HEK293 (cell line): ENCODE results near the gene PRSS12.

Experiments
- CTCF ChIA-PET: fragments of 350-600 bp; formaldehyde crosslinking; extraction: SDS; loops from one replicate; lab custom pipeline; 2021; ENCODE audit warnings: antibody characterized with exemption; lab: Yijun Ruan, JAX
- POLR2A ChIA-PET: fragments of 300-600 bp; formaldehyde crosslinking; extraction: SDS; loops from one replicate; lab custom pipeline; 2020; ENCODE audit warnings: antibody characterized with exemption, inconsistent platforms; lab: Yijun Ruan, JAX
- H3K27ac ChIP-seq: fragments of 200-500 bp; sonication (Bioruptor generic); 2 replicates; pipeline ENCODE4 v1.5.1; 2014; ENCODE audit warnings: low read depth, low read length, control low read depth, inconsistent platforms; ENCODE audit errors: extremely low read depth
- H3K36me3 ChIP-seq, 2 experiments: fragments of 200-500 bp in 1 of 2; sonication (Bioruptor generic) in 1 of 2; 1 replicate in 1 of 2; 2 replicates in 1 of 2; pipeline ENCODE4 v1.5.1; 2014 to 2017; ENCODE audit warnings: inconsistent platforms in 2 of 2, low read length in 2 of 2; ENCODE audit not compliant: control insufficient read depth in 2 of 2, insufficient read depth in 1 of 2
- H3K4me1 ChIP-seq: fragments of 200-500 bp; sonication (Bioruptor generic); 2 replicates; pipeline ENCODE4 v1.5.1; 2014; ENCODE audit warnings: mild to moderate bottlenecking, low read length, inconsistent platforms; ENCODE audit not compliant: control insufficient read depth, insufficient read depth
- H3K4me3 ChIP-seq: 2 replicates; pipeline ENCODE4 v1.5.1; 2011; ENCODE audit warnings: low read depth, mild to moderate bottlenecking, control low read depth, low read length, moderate library complexity
- H3K9me3 ChIP-seq: fragments of 200-500 bp; sonication (Bioruptor generic); 2 replicates; pipeline ENCODE4 v1.5.1; 2014; ENCODE audit warnings: low read depth, low read length, inconsistent platforms; ENCODE audit not compliant: control insufficient read depth, insufficient read depth
- BCL6B ChIP-seq: fragments of 450-650 bp; formaldehyde crosslinking; IDR thresholded peaks from 2 replicates; pipeline ENCODE4 v1.5.1; 2017; ENCODE audit warnings: missing biosample characterization, missing genetic modification characterization
- KLF9 ChIP-seq: fragments of 450-650 bp; formaldehyde crosslinking; IDR thresholded peaks from 2 replicates; pipeline ENCODE4 v1.5.1; 2016; ENCODE audit warnings: missing biosample characterization, missing genetic modification characterization, low read depth
- OVOL3 ChIP-seq: fragments of 450-650 bp; formaldehyde crosslinking; IDR thresholded peaks from 2 replicates; pipeline ENCODE4 v1.5.1; 2016; ENCODE audit warnings: missing biosample characterization, missing genetic modification characterization
- PRDM6 ChIP-seq: fragments of 450-650 bp; formaldehyde crosslinking; IDR thresholded peaks from 2 replicates; pipeline ENCODE4 v1.5.1; 2017; ENCODE audit warnings: missing biosample characterization, missing genetic modification characterization
- ZBTB26 ChIP-seq: fragments of 450-650 bp; formaldehyde crosslinking; optimal IDR thresholded peaks from 2 replicates; pipeline ENCODE3; 2016; ENCODE audit warnings: missing biosample characterization, mild to moderate bottlenecking, missing genetic modification characterization
- ZEB2 ChIP-seq: fragments of 450-650 bp; formaldehyde crosslinking; IDR thresholded peaks from 2 replicates; pipeline ENCODE4 v1.5.1; 2016; ENCODE audit warnings: missing biosample characterization, missing genetic modification characterization
- ZNF140 ChIP-seq: fragments of 450-650 bp; formaldehyde crosslinking; IDR thresholded peaks from 2 replicates; pipeline ENCODE4 v1.5.1; 2016; ENCODE audit warnings: missing biosample characterization, missing genetic modification characterization
- ZNF239 ChIP-seq: fragments of 450-650 bp; formaldehyde crosslinking; IDR thresholded peaks from 2 replicates; pipeline ENCODE4 v1.5.1; 2016; ENCODE audit warnings: missing biosample characterization, missing genetic modification characterization
- ZNF302 ChIP-seq: fragments of 450-650 bp; formaldehyde crosslinking; IDR thresholded peaks from 2 replicates; pipeline ENCODE4 v1.5.1; 2016; ENCODE audit warnings: missing biosample characterization, missing genetic modification characterization, low read depth
- ZNF324 ChIP-seq: fragments of 450-650 bp; formaldehyde crosslinking; IDR thresholded peaks from 2 replicates; pipeline ENCODE4 v1.5.1; 2016; ENCODE audit warnings: missing biosample characterization, missing genetic modification characterization
- ZNF514 ChIP-seq: fragments of 450-650 bp; formaldehyde crosslinking; IDR thresholded peaks from 2 replicates; pipeline ENCODE4 v1.5.1; 2016; ENCODE audit warnings: missing biosample characterization, missing genetic modification characterization
- ZNF521 ChIP-seq: fragments of 450-650 bp; formaldehyde crosslinking; IDR thresholded peaks from 2 replicates; pipeline ENCODE4 v1.5.1; 2017; ENCODE audit warnings: missing biosample characterization, mild to moderate bottlenecking, missing genetic modification characterization
- ZNF558 ChIP-seq: fragments of 450-650 bp; formaldehyde crosslinking; IDR thresholded peaks from 2 replicates; pipeline ENCODE4 v1.5.1; 2016; ENCODE audit warnings: missing biosample characterization, missing genetic modification characterization
- ZNF610 ChIP-seq: fragments of 450-650 bp; formaldehyde crosslinking; IDR thresholded peaks from 2 replicates; pipeline ENCODE4 v1.5.1; 2016; ENCODE audit warnings: missing biosample characterization, missing genetic modification characterization, borderline replicate concordance
- ZNF768 ChIP-seq: fragments of 450-650 bp; formaldehyde crosslinking; IDR thresholded peaks from 2 replicates; pipeline ENCODE4 v1.5.1; 2018; ENCODE audit warnings: missing biosample characterization, mild to moderate bottlenecking, missing genetic modification characterization
- ZNF777 ChIP-seq: fragments of 450-650 bp; formaldehyde crosslinking; IDR thresholded peaks from 2 replicates; pipeline ENCODE4 v1.5.1; 2017; ENCODE audit warnings: missing biosample characterization, missing genetic modification characterization, borderline replicate concordance
- ZNF830 ChIP-seq: fragments of 450-650 bp; IDR thresholded peaks from 2 replicates; pipeline ENCODE4 v1.5.0; 2018; ENCODE audit warnings: missing biosample characterization, missing genetic modification characterization, low read depth, mild to moderate bottlenecking, moderate library complexity
- ZNF837 ChIP-seq: fragments of 450-650 bp; formaldehyde crosslinking; IDR thresholded peaks from 2 replicates; pipeline ENCODE4 v1.5.1; 2016; ENCODE audit warnings: missing biosample characterization, missing genetic modification characterization
- ZSCAN30 ChIP-seq: fragments of 450-650 bp; IDR thresholded peaks from 2 replicates; pipeline ENCODE4 v1.5.1; 2018; ENCODE audit warnings: missing biosample characterization, mild to moderate bottlenecking, missing genetic modification characterization, moderate library complexity
- TF ChIP-seq, protein P1 (sequence below): fragments of 450-650 bp; formaldehyde crosslinking; IDR thresholded peaks from 2 replicates; pipeline ENCODE4 v1.5.1; 2016; ENCODE audit warnings: missing biosample characterization, missing genetic modification characterization
- TF ChIP-seq, protein P2 (sequence below): fragments of 450-650 bp; formaldehyde crosslinking; IDR thresholded peaks from 2 replicates; pipeline ENCODE4 v1.5.1; 2017; ENCODE audit warnings: missing biosample characterization, missing genetic modification characterization
- TF ChIP-seq, protein P3 (sequence below): fragments of 450-650 bp; formaldehyde crosslinking; IDR thresholded peaks from 2 replicates; pipeline ENCODE4 v1.5.1; 2016; ENCODE audit warnings: missing biosample characterization, missing genetic modification characterization

PRSS12 gene

DNA sequence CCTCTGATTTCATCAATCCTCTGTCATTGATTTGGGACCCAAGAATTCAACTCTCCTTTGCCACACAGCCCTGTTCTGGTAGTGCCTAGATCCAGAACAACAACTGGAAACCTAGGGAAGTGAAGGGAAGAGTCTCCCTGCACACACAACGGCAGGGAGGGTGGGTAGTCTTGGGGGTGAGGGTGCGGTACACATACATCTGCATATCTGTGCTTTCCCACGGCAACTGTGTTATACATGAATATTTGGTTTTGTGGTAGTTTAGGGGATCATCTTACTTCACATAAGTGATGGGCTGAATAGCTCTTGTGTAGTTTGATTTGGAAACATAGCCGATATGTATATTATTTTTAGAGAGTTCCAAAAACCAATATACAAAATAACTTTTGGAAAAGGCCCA lies 3.3 kb upstream of the PRSS12 start:
- TF ChIP-seq ZNF610: no peak
- TF ChIP-seq, protein P1, sequence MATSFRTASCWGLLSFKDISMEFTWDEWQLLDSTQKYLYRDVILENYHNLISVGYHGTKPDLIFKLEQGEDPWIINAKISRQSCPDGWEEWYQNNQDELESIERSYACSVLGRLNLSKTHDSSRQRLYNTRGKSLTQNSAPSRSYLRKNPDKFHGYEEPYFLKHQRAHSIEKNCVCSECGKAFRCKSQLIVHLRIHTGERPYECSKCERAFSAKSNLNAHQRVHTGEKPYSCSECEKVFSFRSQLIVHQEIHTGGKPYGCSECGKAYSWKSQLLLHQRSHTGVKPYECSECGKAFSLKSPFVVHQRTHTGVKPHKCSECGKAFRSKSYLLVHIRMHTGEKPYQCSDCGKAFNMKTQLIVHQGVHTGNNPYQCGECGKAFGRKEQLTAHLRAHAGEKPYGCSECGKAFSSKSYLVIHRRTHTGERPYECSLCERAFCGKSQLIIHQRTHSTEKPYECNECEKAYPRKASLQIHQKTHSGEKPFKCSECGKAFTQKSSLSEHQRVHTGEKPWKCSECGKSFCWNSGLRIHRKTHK: no peak
- TF ChIP-seq ZNF830 (tag by site-specific recombination): no peak
- no peak for TF ChIP-seq ZNF324 (tag by site-specific recombination)
- TF ChIP-seq ZNF777: no peak
- no peak for TF ChIP-seq ZNF521 (tag by site-specific recombination)
- no peak for TF ChIP-seq ZNF514 (tag by site-specific recombination)
- TF ChIP-seq BCL6B (tag by site-specific recombination): no peak
- TF ChIP-seq ZNF302 (tag by site-specific recombination): no peak
- no peak for TF ChIP-seq ZNF837 (tag by site-specific recombination)
- TF ChIP-seq ZNF140: no peak
- no peak for TF ChIP-seq ZEB2 (tag by site-specific recombination)
- TF ChIP-seq, protein P2, sequence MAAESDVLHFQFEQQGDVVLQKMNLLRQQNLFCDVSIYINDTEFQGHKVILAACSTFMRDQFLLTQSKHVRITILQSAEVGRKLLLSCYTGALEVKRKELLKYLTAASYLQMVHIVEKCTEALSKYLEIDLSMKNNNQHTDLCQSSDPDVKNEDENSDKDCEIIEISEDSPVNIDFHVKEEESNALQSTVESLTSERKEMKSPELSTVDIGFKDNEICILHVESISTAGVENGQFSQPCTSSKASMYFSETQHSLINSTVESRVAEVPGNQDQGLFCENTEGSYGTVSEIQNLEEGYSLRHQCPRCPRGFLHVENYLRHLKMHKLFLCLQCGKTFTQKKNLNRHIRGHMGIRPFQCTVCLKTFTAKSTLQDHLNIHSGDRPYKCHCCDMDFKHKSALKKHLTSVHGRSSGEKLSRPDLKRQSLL (tag by site-specific recombination): no peak
- TF ChIP-seq ZNF558 (tag by site-specific recombination): no peak
- TF ChIP-seq KLF9 (tag by site-specific recombination): no peak
- TF ChIP-seq ZNF239 (tag by site-specific recombination): no peak
- no peak for TF ChIP-seq ZBTB26 (tag by site-specific recombination)
- TF ChIP-seq ZSCAN30 (tag by site-specific recombination): no peak
- no peak for TF ChIP-seq ZNF768 (tag by site-specific recombination)
- POLR2A ChIA-PET: no interaction called here
- CTCF ChIA-PET: interaction anchor here (1.1 kb wide), 1 partner anchor 72 kb away, joined by 3 read pairs; no protein-coding TSS in a partner anchor
- Histone ChIP-seq H3K4me3 (no peak overlapping the region), H3K36me3 (no peaks in the 10 kb centered on the region), H3K4me1 (peaks cover 3% of the 10 kb centered on the region; the same call in 1 of the 2 replicates), H3K9me3 (no peaks in the 10 kb centered on the region), H3K27ac (no peak overlapping the region)

DNA sequence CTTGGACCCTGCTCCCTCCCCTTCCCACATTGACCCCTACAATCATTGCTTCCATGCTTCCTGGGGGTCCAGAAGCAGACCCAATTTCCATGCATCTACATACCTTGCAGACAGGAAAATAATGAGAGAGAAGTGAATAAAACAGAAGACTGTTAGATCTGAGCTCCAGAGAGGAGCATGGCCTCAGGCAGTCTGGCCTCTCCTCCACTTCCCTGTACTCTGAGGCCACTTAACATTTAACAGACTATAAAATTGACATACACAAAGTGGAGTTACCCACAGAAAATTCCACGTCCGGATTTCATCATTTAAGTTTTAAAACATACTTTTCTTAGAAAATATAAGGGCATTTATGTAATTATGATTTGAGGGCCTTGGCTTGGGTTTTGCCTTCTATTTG lies 2.1 kb upstream of the PRSS12 start:
- CTCF ChIA-PET: interaction anchor here (0.6 to 1.1 kb wide), 3 partner anchors 12 to 71 kb away, joined by 3 read pairs; no protein-coding TSS in a partner anchor
- H3K36me3 ChIP-seq: no peaks in the 10 kb centered on the region
- no peak overlapping the region for H3K4me3 ChIP-seq
- TF ChIP-seq OVOL3 (tag by site-specific recombination) (no peak), PRDM6 (tag by site-specific recombination) (peak; percentile 62)
- TF ChIP-seq, protein P3, sequence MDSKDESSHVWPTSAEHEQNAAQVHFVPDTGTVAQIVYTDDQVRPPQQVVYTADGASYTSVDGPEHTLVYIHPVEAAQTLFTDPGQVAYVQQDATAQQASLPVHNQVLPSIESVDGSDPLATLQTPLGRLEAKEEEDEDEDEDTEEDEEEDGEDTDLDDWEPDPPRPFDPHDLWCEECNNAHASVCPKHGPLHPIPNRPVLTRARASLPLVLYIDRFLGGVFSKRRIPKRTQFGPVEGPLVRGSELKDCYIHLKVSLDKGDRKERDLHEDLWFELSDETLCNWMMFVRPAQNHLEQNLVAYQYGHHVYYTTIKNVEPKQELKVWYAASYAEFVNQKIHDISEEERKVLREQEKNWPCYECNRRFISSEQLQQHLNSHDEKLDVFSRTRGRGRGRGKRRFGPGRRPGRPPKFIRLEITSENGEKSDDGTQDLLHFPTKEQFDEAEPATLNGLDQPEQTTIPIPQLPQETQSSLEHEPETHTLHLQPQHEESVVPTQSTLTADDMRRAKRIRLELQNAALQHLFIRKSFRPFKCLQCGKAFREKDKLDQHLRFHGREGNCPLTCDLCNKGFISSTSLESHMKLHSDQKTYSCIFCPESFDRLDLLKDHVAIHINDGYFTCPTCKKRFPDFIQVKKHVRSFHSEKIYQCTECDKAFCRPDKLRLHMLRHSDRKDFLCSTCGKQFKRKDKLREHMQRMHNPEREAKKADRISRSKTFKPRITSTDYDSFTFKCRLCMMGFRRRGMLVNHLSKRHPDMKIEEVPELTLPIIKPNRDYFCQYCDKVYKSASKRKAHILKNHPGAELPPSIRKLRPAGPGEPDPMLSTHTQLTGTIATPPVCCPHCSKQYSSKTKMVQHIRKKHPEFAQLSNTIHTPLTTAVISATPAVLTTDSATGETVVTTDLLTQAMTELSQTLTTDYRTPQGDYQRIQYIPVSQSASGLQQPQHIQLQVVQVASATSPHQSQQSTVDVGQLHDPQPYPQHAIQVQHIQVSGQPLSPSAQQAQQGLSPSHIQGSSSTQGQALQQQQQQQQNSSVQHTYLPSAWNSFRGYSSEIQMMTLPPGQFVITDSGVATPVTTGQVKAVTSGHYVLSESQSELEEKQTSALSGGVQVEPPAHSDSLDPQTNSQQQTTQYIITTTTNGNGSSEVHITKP (tag by site-specific recombination): peak; percentile 49; the same call in 1 of the 2 replicates
- TF ChIP-seq, all 188 proteins: peak for 2
- H3K27ac ChIP-seq: no peak overlapping the region
- H3K4me1 ChIP-seq: peaks cover 9% of the 10 kb centered on the region
- H3K9me3 ChIP-seq: no peaks in the 10 kb centered on the region
- POLR2A ChIA-PET: no interaction called here
